ENCODE results near the gene PPCDC. TPM values are rescaled to one million over a fixed set of nuclear protein-coding genes. Genes with fewer than 3 reads are reported as not detected.

The PPCDC gene
- total and polyA plus RNA-seq, 2 donors: 12.8 to 13.6 TPM

DNA sequence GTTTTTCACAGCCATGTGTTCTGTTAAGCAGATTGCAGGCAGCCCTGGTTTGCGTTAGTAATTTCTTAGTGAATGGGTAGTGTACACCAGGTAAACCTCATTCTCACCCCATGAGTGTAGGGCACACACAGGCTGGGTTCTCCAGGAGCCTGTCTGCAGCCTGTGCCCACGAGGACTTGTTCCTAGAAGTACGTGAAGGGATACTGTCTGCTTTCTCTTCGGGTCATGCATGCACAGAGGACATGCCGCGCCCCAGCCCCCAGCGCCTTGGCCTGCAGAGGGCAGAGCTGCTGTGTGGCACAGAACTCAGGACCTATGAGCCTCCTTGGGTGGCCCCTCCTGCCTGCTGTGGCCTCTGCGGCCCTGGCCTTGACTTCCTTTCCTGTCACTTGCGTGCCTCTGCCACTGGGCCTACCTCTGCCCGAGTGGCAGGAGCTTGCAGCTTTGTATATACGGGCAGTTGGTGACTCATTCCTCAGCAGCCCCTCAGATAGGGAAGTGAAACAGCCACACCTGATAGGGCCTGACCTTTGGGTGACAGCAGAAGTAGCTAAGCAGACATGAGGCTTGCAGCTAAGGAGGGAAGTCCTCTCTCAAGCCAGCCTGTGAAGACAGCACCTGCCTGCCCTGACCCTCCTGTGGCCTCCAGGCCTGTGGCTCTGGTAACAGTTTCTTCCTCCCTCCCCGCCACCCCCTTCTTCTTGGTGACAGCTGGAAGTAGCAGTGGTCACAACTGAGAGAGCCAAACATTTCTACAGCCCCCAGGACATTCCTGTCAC, 19.5 kb downstream of the PPCDC start:
- Histone ChIP-seq H3K36me3 (ENCODE audit: insufficient read depth) (no peaks in the 10 kb centered on the region), H3K4me1 (ENCODE audit: insufficient read depth) (no peaks in the 10 kb centered on the region), H3K4me3 (ENCODE audit: low read depth, low read length) (no peak overlapping the region), H3K27ac (ENCODE audit: low read depth) (peak overlapping the region; percentile 65)
- DNase-seq (ENCODE audit: extremely low spot score): no peak
- WGBS: 57% methylated on average over 12 of the region's 12 CpGs

- 17% methylated on average over 20 of the region's 20 CpGs for WGBS
- peak overlapping the region; percentile 65 for H3K27ac ChIP-seq (ENCODE audit: low read depth)
- no peak overlapping the region for H3K4me3 ChIP-seq (ENCODE audit: low read depth, low read length)
- no peaks in the 10 kb centered on the region for H3K36me3 ChIP-seq (ENCODE audit: insufficient read depth)
- peak; percentile 64 for DNase-seq (ENCODE audit: extremely low spot score)
- no peaks in the 10 kb centered on the region for H3K4me1 ChIP-seq (ENCODE audit: insufficient read depth)
Observed at GRCh38 chr15:75043509-75044257, 20.3 kb downstream of the PPCDC start.

DNA sequence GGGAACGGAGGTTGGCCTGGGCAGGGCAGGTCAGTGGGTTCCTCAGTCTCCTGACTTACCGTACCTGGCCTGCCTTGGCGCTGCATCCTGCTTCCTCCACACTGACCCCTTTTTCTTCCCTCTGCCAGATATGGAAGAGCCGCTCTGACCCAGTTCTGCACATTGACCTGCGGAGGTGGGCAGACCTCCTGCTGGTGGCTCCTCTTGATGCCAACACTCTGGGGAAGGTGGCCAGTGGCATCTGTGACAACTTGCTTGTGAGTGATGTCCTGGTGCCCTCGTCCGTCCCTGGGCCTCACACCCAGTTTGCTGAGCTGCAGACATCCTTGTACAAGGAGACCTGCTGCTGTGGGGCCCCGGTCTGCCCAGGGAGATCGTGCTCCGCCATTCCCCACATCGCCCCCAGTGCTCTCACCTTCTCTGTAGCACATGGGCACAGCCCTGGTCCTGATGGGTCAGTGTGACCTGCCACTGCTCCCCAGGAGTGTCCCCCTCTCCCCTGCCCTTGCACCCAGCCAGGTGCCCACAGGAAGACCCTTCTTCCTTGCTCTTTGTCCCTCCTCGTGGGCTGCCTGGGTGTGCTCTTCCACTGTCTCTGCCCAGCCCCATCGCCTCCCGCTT, 21.0 kb downstream of the PPCDC start:
- 85% methylated on average over 14 of the region's 14 CpGs for WGBS
- H3K4me1 ChIP-seq (ENCODE audit: insufficient read depth): no peaks in the 10 kb centered on the region
- H3K36me3 ChIP-seq (ENCODE audit: insufficient read depth): no peaks in the 10 kb centered on the region
- DNase-seq (ENCODE audit: extremely low spot score): no peak
- no peak overlapping the region for H3K4me3 ChIP-seq (ENCODE audit: low read depth, low read length)
- H3K27ac ChIP-seq (ENCODE audit: low read depth): no peak overlapping the region

DNA sequence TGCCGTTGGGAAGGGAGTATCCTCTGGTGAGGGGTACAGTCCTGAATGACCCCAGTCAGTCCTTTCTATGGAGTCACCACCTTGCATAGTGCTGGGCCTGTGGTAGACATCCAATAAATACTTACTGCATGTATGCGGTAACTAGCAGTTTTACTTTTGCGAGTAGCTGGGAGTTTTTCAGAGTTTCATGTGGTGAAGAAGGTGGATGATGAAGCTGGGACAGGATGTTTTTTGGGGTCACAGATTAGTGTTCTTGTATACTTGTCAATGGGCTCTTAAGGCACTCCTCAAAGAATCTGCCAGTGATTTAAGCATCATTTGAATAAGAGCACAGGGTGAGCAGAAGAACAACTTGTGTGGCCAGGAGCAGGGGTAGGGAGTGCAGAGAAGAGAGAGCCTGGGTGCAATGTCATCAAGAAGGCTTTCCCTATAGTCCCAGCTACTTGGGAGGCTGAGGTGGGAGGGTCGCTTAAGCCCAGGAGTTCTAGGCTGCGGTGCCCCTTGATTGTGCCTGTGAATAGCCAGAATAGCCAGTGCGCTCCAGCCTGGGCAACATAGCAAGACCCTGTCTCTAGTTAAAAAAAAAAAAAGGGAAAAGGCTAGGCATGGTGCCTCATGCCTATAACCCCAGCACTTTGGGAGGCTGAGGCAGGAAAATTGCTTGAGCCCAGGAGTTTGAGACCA, 22.1 kb downstream of the PPCDC start:
- Histone ChIP-seq H3K27ac (ENCODE audit: low read depth) (no peak overlapping the region), H3K4me3 (ENCODE audit: low read depth, low read length) (no peak overlapping the region), H3K4me1 (ENCODE audit: insufficient read depth) (no peaks in the 10 kb centered on the region), H3K36me3 (ENCODE audit: insufficient read depth) (no peaks in the 10 kb centered on the region)
- WGBS: 93% methylated on average over 6 of the region's 6 CpGs
- DNase-seq (ENCODE audit: extremely low spot score): no peak

DNA sequence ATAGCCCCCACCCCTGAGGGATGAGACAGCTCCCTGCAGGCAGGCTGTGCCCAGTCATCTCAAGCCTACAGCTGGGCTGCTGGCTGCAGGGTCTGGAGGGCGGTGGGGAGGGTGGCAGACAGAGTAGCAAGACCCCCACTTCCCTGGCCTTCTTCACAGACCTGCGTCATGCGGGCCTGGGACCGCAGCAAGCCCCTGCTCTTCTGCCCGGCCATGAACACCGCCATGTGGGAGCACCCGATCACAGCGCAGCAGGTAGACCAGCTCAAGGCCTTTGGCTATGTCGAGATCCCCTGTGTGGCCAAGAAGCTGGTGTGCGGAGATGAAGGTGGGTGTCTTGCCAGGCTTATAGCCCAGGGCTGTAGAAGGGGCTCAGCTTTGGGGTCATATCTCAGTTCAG, 25.0 kb downstream of the PPCDC start:
- H3K4me3 ChIP-seq (ENCODE audit: low read depth, low read length): no peak overlapping the region
- WGBS: 97% methylated on average over 10 of the region's 10 CpGs
- no peaks in the 10 kb centered on the region for H3K36me3 ChIP-seq (ENCODE audit: insufficient read depth)
- H3K4me1 ChIP-seq (ENCODE audit: insufficient read depth): no peaks in the 10 kb centered on the region
- H3K27ac ChIP-seq (ENCODE audit: low read depth): no peak overlapping the region
- no peak for DNase-seq (ENCODE audit: extremely low spot score)

DNA sequence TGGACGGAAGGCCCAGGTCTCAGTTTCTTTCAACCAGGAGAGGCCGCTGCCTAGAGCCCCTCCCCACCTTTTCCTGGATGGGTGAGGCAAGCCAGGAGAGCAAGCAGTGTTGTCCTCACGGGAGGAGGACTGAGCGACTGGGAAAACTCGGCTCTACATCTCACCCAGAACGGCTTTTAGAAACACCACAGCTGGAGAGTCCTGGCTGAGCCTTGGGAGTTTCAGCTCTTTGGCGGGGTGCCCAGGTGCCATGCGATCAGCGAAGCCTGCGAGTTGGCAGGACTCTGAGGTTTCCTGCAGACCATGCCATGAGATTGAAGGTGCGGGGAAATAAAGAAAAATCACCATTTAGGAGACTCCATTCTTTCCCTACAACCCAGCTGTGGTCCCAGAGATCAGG, 26.0 kb downstream of the PPCDC start:
- H3K4me3 ChIP-seq (ENCODE audit: low read depth, low read length): no peak overlapping the region
- 41% methylated on average over 11 of the region's 11 CpGs for WGBS
- no peaks in the 10 kb centered on the region for H3K4me1 ChIP-seq (ENCODE audit: insufficient read depth)
- H3K36me3 ChIP-seq (ENCODE audit: insufficient read depth): no peaks in the 10 kb centered on the region
- H3K27ac ChIP-seq (ENCODE audit: low read depth): no peak overlapping the region
- DNase-seq (ENCODE audit: extremely low spot score): no peak

DNA sequence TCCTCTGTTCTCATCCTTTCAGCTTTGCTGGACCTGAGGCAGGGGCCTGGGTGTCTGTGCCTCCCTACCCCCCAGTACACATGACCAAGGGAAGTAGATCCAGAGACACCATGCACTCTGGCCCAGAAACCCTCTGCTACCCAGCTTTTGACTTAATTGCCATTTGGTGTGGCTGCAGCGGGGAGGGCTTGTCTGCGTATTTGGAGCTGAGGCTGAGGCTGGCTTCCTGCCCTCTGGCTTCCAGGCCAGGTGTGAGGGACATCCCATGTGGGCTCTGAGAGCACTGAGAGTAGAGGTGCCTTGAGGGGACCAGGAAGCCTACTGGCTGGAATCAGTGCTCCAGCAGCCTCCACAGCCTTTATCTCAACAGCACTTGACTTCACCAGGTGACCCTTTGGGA, 26.9 kb downstream of the PPCDC start:
- H3K4me3 ChIP-seq (ENCODE audit: low read depth, low read length): no peak overlapping the region
- no peaks in the 10 kb centered on the region for H3K36me3 ChIP-seq (ENCODE audit: insufficient read depth)
- no peak for DNase-seq (ENCODE audit: extremely low spot score)
- no peaks in the 10 kb centered on the region for H3K4me1 ChIP-seq (ENCODE audit: insufficient read depth)
- H3K27ac ChIP-seq (ENCODE audit: low read depth): no peak overlapping the region
- 98% methylated on average over 2 of the region's 2 CpGs for WGBS

DNA sequence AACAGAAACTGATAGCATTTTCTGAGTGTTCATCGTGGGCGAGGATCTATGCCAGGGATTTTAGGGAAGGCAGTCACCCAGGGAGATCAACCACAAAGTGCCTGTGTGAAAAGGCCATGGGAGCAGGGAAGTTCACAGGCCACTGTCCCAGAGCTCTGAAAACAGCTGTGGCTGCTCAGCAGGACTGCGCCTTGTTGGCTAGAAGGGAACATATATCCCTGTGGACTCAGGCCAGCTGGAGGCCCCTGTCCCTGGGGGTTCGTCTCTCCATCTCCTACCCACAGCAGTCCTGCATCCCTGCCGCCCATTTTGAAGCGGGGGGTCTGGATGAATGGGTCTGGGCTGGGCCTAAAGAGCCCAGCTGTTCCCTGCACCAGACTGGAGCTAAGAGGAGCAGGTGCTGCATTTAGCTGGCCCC, 27.8 kb downstream of the PPCDC start:
- Histone ChIP-seq H3K36me3 (ENCODE audit: insufficient read depth) (no peaks in the 10 kb centered on the region), H3K4me1 (ENCODE audit: insufficient read depth) (no peaks in the 10 kb centered on the region), H3K4me3 (ENCODE audit: low read depth, low read length) (no peak overlapping the region), H3K27ac (ENCODE audit: low read depth) (no peak overlapping the region)
- 69% methylated on average over 6 of the region's 6 CpGs for WGBS
- no peak for DNase-seq (ENCODE audit: extremely low spot score)

- no peak for DNase-seq (ENCODE audit: extremely low spot score)
- Histone ChIP-seq H3K4me1 (ENCODE audit: insufficient read depth) (no peaks in the 10 kb centered on the region), H3K27ac (ENCODE audit: low read depth) (no peak overlapping the region), H3K36me3 (ENCODE audit: insufficient read depth) (no peaks in the 10 kb centered on the region), H3K4me3 (ENCODE audit: low read depth, low read length) (no peak overlapping the region)
- WGBS: 91% methylated on average over 4 of the region's 4 CpGs
Observed at GRCh38 chr15:75051711-75052110, 28.3 kb downstream of the PPCDC start.

DNA sequence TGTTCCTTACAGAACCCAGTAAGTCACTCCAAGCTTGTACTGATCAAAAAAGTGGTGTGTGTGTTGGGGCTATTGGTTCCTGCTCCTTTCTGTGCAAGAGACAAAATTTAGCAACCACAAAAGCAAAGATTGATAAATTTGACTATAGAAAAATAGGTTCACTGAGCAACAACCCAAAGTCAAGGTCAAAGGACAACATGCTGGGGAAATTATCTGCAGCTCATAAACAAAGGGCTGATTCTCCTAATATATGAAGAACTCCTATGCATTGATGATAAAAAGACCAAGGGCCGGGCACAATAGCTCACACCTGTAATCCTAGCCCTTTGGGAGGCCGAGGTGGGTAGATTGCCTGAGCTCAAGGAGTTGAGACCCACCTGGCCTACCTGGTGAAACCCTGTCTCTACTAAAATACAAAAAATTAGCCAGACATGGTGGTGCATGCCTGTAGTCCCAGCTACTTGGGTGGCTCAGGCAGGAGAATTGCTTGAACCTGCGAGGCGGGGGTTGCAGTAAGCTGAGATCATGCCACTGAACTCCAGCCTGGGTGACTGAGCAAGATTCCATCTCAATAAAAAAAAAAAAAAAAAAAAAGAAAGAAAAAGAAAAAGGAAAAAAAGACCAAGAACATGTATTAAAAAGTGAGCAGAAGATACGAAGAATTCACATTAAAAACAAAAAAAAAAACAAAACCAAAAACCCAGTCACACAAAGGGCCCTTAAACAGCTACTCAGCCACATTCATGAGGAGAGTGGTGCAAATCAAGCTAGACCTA, 29.8 kb downstream of the PPCDC start:
- 95% methylated on average over 5 of the region's 5 CpGs for WGBS
- DNase-seq (ENCODE audit: extremely low spot score): no peak

DNA sequence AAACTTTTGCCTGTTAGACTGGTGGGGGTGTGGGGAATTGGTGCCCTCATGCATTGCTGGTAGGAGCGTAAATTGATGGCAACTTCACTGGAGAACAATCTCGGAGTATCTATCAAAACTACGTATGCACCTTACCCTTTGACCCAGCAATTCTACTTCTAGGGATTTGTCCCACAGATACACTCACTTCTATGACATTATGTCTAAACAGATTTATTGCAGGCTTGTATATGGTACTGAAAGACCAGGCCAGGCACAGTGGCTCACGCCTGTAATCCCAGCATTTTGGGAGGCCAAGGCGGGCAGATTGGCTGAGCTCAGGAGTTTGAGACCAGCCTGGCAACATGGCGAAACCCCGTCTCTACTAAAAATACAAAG, 30.3 kb downstream of the PPCDC start:
- Histone ChIP-seq H3K36me3 (ENCODE audit: insufficient read depth) (no peaks in the 10 kb centered on the region), H3K4me1 (ENCODE audit: insufficient read depth) (no peaks in the 10 kb centered on the region), H3K27ac (ENCODE audit: low read depth) (no peak overlapping the region), H3K4me3 (ENCODE audit: low read depth, low read length) (no peak overlapping the region)
- WGBS: 97% methylated on average over 7 of the region's 7 CpGs
- no peak for DNase-seq (ENCODE audit: extremely low spot score)

More for the DNA sequence above, 29.8 kb downstream of the PPCDC start:
- H3K27ac ChIP-seq (ENCODE audit: low read depth): no peak overlapping the region
- no peaks in the 10 kb centered on the region for H3K36me3 ChIP-seq (ENCODE audit: insufficient read depth)
- H3K4me3 ChIP-seq (ENCODE audit: low read depth, low read length): no peak overlapping the region
- no peaks in the 10 kb centered on the region for H3K4me1 ChIP-seq (ENCODE audit: insufficient read depth)

DNA sequence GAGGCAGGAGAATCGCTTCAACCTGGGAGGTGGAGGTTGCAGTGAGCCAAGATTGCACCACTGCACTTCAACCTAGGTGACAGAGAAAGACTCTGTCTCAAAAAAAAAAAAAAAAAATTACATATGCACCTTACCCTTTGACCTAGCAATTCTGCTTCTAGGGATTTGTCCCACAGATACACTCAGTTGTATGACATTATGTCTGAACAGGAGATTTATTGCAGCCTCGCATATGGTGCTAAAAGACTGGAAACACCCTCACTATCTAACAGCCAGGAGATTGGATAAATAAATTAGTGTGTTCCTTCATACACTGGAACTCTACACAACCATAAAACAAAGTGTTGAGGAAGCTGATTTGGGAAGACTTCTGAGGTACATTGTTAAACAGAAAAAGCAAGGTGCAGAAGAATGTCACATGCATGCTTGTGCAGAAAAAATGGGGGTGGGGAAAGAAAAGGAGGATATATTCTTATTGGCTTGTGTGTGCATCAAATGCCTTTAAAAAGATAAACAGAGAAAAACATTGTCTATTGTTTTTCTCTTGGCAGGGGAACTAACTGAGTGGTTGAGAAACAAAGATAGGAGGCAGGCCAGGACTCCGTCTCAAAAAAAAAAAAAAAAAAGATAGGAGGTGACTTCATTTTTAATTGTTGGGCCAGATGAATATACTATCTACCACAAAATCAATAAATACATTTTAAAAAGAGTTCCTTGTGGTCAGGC, 30.9 kb downstream of the PPCDC start:
- WGBS: 78% methylated on average over 3 of the region's 3 CpGs
- no peaks in the 10 kb centered on the region for H3K36me3 ChIP-seq (ENCODE audit: insufficient read depth)

More for the DNA sequence above, 30.9 kb downstream of the PPCDC start:
- Histone ChIP-seq H3K4me1 (ENCODE audit: insufficient read depth) (no peaks in the 10 kb centered on the region), H3K27ac (ENCODE audit: low read depth) (no peak overlapping the region), H3K4me3 (ENCODE audit: low read depth, low read length) (no peak overlapping the region)
- no peak for DNase-seq (ENCODE audit: extremely low spot score)

Measured in urinary bladder (tissue), 4 donors.